Nephron (organoid): Measurements from ENCODE around the gene SLC35B1.

Source experiments
- H3K27ac Mint-ChIP-seq, 3 experiments: 2 replicates each; pipeline ENCODE4 v1.8.0; 2020; ENCODE audit warnings: mixed read lengths in 3 of 3, mild to moderate bottlenecking in 2 of 3, moderate library complexity in 1 of 3
- H3K27me3 Mint-ChIP-seq: 2 replicates; pipeline ENCODE4 v1.8.0; 2021; ENCODE audit warnings: low read depth, mild to moderate bottlenecking, moderate library complexity, mixed read lengths
- H3K36me3 Mint-ChIP-seq: 2 replicates; pipeline ENCODE4 v1.8.0; 2020; ENCODE audit warnings: low read depth, mixed read lengths
- H3K4me1 Mint-ChIP-seq: 2 replicates; pipeline ENCODE4 v1.8.0; 2020; ENCODE audit warnings: mixed read lengths
- H3K4me3 Mint-ChIP-seq, 3 experiments: 2 replicates each; pipeline ENCODE4 v1.8.0; 2020; ENCODE audit warnings: mild to moderate bottlenecking in 3 of 3, mixed read lengths in 3 of 3, moderate library complexity in 2 of 3
- H3K9me3 Mint-ChIP-seq: 2 replicates; pipeline ENCODE4 v1.8.0; 2020; ENCODE audit warnings: mixed read lengths
- TF ChIP-seq, protein P1 (sequence below), 3 experiments: fragments of 200-600 bp; sonication (generic); IDR thresholded peaks; one replicate each; pipeline ENCODE4 v1.5.0; 2021; ENCODE audit warnings: antibody characterized with exemption in 3 of 3; ENCODE audit not compliant: unreplicated experiment in 3 of 3

Gene SLC35B1

GRCh38 chr17:49659661-49660382, 47.9 kb downstream of the SLC35B1 start:
- H3K4me1 Mint-ChIP-seq = peaks cover 6% of the 10 kb centered on the region
- H3K27ac Mint-ChIP-seq = no peak overlapping the region
- peaks cover 53% of the 10 kb centered on the region for H3K36me3 Mint-ChIP-seq
- H3K4me3 Mint-ChIP-seq = no peak overlapping the region
- peaks cover 6% of the 10 kb centered on the region for H3K9me3 Mint-ChIP-seq
- TF ChIP-seq, protein P1, sequence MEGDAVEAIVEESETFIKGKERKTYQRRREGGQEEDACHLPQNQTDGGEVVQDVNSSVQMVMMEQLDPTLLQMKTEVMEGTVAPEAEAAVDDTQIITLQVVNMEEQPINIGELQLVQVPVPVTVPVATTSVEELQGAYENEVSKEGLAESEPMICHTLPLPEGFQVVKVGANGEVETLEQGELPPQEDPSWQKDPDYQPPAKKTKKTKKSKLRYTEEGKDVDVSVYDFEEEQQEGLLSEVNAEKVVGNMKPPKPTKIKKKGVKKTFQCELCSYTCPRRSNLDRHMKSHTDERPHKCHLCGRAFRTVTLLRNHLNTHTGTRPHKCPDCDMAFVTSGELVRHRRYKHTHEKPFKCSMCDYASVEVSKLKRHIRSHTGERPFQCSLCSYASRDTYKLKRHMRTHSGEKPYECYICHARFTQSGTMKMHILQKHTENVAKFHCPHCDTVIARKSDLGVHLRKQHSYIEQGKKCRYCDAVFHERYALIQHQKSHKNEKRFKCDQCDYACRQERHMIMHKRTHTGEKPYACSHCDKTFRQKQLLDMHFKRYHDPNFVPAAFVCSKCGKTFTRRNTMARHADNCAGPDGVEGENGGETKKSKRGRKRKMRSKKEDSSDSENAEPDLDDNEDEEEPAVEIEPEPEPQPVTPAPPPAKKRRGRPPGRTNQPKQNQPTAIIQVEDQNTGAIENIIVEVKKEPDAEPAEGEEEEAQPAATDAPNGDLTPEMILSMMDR (IDR thresholded peaks at IDR 0.05; ENCODE audit: unreplicated experiment in 3 of 3) = no peak
- no peaks in the 10 kb centered on the region for H3K27me3 Mint-ChIP-seq

GRCh38 chr17:49656247-49656646, 51.5 kb downstream of the SLC35B1 start:
- Mint-ChIP-seq H3K4me3 (no peak overlapping the region), H3K36me3 (peaks cover 28% of the 10 kb centered on the region), H3K4me1 (peaks cover 6% of the 10 kb centered on the region), H3K27me3 (no peaks in the 10 kb centered on the region), H3K9me3 (no peaks in the 10 kb centered on the region), H3K27ac (no peak overlapping the region)
- TF ChIP-seq, protein P1 (IDR thresholded peaks at IDR 0.05; ENCODE audit: unreplicated experiment in 3 of 3) = no peak
